ENCODE data around the gene ITIH5.
"Not testable (repeated sequence)": the region's sequence is repeated elsewhere in the genome, so short reads cannot be mapped to it uniquely, and the experiment has no call there.

The ITIH5 gene

DNA sequence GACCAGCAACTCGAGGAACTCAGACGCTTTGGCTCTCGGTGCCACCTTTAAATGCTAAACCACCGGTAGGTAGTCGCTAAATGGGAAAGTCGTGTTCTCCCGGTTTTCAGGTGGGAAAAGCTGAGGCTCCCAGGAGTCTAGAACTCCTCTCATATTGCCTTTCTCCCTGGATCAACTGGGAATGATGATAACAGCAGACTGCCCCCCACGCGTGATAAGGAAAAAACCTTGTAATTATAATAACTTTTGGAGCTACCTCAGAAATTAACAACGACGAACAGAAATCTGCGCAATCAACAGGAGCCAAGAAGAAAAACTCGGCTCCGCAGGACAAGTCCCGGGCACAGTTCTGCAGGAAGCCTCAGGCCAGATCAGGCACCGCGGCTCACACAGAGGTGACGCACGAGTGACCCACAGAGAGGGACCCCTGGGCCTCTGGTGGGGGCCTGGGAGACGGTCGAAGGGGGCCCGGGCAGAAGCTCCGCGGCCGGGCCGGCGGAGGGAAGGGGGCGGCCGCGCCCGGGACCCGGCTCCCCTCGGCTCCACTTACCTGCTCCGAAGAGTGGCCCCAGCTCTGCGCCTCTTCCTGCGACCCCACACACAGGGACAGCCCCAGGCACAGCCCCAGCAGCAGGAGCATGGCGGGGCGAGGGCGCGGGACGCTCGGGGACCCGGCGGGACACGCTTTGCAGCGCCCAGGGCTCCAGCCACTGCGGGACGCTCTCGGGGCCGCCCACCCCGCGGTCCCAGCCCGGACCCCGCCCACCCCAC, at the start of gene ITIH5:
ITIH5 (minus strand) TSS at position 714 of the 771 bp plus-strand sequence; CDS start at position 640, 74 bp downstream.
- DNase-seq = no peak

GRCh38 chr10:7715515-7715914, 48.7 kb upstream of the ITIH5 start:
- no peak for DNase-seq

- DNase-seq = not testable (repeated sequence)
Observed at GRCh38 chr10:7711075-7711474, 44.3 kb upstream of the ITIH5 start.

DNA sequence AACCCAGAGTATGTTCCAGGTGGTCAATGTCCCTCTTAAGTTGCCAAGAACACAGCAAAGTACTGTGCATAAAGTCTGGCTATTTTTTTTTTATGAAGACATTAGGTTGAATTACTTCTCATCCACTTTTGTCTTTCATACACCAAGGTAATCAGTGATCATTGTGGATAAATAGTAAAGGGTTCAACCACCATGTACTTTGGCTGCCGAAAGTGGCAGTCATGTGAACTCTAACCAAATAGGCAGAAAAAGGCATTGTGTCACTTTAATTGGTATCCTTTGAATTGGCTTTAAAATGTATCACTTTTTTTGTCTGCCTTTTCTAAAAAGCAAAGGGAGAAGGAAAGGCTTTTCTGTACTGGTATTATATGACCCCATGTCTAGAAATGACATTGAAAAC, 43.7 kb upstream of the ITIH5 start:
- no peak for DNase-seq

- DNase-seq = no peak
Observed at GRCh38 chr10:7708832-7709231, 42.1 kb upstream of the ITIH5 start.

DNA sequence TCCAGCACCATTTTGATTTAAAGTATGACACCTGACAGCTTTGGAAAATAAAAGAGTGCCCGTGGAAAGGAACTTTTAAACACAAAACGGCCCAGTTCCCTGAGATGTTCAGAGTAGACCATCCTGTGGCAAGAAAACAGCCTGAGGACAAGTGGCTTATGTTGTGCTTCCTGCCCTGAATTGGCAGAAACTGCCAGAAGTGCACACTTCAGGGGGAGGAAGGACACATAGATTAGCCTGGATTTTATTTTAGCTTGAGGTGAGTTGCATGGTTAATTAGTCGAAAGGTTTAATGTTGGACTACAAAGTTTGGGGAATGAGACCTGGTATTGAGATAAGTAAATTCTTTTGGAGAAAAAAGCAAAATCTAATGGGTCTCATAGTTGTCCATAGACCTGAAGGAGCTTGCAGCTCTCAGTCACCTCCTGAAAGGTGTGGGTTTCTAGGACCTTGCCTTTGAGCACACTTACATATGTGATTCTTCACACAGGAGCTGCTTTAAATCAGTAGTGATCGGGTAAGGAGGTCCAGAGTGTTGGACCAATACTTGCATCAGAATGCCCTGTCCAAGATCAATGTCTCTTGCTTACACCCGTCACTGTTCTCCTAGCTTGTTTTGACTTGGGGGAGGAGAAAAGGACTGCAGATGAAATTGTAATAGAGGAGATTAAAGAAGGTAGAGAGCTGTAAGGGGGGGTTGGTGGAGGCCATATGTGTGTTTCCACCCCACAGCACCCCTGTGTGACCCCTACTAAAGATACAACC, 41.3 kb upstream of the ITIH5 start:
- no peak for DNase-seq

DNA sequence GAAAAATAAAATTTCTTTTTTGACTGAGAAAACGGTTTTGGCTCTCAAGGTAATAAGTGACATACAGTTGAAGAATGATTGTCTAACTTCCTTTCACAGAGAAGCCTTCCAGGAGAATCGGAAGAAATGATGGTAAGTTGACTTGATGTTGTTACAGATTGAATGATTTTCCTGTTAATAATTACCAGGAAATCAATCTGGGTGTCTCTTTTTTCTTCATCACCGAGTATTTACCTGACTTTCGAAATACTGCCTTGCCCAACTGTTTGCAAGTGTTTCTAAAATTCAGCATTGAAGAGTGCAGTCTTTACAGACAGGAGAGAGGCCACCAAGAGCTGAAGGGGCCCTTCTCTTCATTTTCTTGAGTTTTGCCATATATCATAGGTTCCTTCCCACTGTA, 40.3 kb upstream of the ITIH5 start:
- no peak for DNase-seq

DNA sequence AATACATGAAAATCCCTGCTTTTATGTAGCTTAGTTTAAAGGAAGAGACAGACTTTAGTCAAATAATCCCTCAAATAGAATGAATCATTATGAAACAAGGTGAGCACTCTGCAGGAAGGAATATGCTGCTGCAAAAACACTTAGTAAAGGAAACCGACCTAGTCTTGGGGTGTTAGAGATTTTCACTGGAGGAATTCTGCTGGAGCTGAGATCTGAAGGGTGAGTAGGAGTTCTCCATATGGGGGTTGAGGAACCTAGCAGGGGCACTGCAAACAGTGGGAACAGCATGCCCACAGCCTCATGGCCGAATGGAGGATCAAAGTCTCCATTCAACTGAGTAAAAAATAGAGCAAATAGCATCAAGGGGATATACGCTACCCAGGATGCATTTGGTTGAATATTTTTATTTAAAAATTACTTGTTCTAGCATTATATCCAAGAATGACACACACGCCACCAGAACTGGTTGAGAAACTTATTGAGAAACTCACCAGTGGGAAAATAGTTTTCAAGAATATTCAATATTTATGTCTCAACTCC, 39.8 kb upstream of the ITIH5 start:
- no peak for DNase-seq

DNA sequence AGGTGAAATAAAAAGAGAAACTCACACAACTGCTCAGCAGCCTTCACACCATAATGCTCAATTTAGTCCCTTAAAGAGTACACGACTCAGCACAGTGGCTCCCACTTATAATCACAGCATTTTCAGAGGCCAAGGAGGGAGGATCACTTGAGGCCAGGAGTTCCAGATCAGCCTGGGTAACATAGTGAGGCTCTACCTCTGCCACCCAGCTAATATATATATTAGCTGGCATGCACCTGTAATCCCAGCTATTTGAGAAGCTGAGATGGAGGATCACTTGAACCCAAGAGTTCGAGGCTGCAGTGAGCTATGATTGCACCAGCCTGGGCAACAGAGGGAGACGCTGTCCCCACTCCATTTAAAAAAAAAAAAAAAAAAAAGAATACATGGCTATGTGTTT, 38.6 kb upstream of the ITIH5 start:
- no peak for DNase-seq

DNA sequence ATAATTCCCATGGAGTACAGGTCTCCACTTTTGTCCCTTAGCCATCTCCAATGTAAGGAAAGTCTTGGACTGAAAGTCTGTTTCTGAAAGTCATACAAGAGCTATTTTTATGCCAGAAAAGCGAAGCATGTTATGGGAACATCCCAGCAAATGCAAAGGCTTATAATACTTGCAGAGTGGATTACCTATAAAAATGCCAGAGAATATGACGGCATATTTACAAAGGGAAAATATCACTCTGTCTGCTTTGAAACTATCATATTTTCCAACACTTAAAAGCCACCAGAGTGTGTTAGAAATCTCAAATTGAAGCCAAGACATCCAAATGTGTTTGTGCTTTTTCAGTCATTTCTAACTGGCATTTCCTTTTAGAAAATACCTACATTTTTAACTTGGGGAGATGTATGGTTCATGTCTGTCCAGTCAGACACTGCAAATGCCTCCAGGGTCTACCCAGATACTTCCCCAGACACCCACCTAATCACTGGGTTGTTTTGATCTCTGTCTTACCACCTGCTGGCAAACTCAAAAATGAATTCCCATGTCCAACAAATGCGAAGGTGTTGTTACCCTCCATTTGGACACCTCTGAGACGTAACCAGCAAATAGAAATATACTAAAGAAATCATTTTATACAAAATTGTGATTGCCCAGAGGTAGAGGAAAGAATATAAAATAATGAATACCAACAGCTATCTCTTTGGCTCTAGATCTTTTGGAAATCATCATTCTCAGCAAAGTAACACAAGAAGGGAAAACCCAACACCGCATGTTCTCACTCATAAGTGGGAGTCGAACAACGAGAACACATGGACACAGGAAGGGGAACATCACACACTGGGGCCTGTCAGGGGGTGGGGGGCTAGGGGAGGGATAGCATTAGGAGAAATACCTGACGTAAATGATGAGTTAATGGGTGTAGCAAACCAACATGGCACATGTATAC, 37.6 kb upstream of the ITIH5 start:
- DNase-seq = no peak

GRCh38 chr10:7703140-7703539, 36.4 kb upstream of the ITIH5 start, which contains the start of gene ITIH2:
ITIH2 (plus strand) TSS chr10:7703316; CDS start chr10:7703435, 119 bp downstream.
- DNase-seq = no peak

GRCh38 chr10:7702288-7702812, 35.6 kb upstream of the ITIH5 start:
- no peak for DNase-seq

- DNase-seq = no peak
Observed at GRCh38 chr10:7701158-7701742, 34.5 kb upstream of the ITIH5 start.

DNA sequence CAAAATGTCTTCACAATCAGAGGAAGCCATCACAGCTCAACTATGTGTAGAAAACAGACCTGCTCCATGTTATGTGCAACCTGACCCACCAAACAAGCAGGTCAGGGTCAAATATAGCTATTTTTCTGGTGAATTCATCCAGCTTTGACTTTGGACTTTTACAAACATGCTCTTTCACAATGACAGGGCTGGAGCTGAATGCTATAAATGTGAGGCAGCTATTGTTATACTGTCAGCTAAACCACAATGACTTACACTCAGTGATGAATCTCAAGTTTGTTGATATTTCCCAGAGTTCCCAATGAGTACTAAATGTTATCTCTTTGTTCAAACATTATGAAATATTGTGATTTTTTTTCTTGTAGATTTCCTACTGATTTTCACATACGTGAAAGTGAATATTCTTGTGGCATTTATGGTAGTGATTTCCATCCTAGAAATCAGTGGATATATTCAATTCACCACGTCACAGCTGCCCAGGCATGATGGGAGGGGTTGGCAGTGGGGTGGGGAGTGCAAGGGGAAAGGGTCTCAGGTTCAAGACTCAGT, 33.9 kb upstream of the ITIH5 start:
- DNase-seq = no peak

- no peak for DNase-seq
Observed at GRCh38 chr10:7697426-7697825, 30.7 kb upstream of the ITIH5 start.

GRCh38 chr10:7696545-7696944, 29.8 kb upstream of the ITIH5 start:
- no peak for DNase-seq

DNA sequence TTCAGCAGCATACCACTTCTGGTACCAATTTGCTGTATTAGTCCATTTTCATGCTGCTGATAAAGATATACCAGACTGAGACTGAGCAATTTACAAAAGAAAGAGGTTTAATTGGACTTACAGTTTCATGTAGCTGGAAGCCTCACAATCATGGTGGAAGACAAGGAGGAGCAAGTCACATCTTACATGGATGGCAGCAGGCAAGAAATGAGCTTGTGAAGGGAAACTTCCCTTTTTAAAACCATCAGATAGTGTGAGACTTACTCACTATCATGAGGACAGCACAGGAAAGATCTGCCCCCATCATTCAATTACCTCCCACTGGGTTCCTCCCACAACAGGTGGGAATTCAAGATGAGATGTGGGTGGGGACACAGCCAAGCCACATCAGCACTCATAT, 26.4 kb upstream of the ITIH5 start:
- not testable (repeated sequence) for DNase-seq

- DNase-seq = not testable (repeated sequence)
Observed at GRCh38 chr10:7692368-7692767, 25.6 kb upstream of the ITIH5 start.

DNA sequence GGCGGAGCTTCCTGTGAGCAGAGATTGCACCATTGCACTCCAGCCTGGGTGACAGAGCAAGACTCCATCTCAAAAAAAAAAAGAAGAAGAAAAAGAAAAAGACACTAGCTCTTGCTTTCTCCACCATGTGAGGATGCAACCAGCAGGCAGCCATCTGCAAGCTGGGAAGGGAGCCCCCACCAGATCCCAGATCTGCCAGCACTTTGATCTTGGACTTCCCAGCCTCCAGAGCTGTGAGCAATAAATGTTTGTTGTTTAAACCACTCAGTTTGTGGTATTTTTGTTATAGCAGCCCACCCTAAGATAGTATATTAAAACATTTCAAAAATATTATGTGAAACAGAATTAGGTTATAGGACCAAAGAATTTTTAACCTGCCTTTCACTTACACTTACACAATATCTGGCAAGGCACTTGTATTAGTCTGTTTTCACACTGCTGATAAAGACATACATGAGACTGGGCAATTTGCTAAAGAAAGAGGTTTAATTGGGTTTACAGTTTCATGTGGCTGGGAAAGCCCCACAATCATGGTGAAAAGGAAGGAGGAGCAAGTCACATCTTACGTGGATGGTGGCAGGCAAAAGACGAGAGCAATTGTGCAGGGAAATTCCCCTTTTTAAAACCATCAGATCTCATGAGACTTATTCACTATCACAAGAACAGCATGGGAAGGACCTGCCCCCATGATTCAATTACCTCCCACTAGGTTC, 24.3 kb upstream of the ITIH5 start:
- DNase-seq = not testable (repeated sequence)

DNA sequence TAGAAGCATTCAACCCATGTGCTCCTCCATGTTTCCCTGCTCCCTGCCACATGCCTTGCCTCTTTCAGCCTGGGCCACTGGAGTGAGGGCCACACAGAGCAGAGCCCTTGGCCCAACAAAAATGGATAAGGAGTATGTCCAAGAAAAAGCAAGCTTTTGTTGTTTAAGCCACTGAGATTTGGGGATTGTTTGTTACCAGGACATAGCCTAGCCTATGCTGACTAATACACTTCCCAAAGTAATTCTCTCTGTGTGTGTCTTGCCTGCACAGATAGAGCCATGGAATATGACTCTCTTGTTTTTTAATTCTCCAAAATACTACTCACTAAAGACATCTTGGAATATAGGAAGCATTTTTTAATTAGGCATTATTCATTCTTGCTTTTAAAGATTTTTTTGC, 22.8 kb upstream of the ITIH5 start:
- no peak for DNase-seq

Data from midbrain (tissue), 1 donor.